Mucosa of gallbladder (tissue), 1 donor: Measurements from ENCODE around the gene OR1E2. TPM values are rescaled to one million over a fixed set of nuclear protein-coding genes. Genes with fewer than 3 reads are reported as not detected.
"Not testable (repeated sequence)": the region's sequence is repeated elsewhere in the genome, so short reads cannot be mapped to it uniquely, and the experiment has no call there.

ENCODE experiments used
- DNase-seq: peaks from one replicate; pipeline ENCODE4 v3.0.0-alpha.2; 2020; ENCODE audit warnings: low spot score
- total RNA-seq: library from RNA; stranded (reverse); gene quantifications from one replicate; pipeline ENCODE4 v1.2.1, GENCODE V29; 2021
- donor health status: DM: no; HTN: no; CAD: no.

The OR1E2 gene
- total RNA-seq, 1 donor from 2014 or later, result not detected

DNA sequence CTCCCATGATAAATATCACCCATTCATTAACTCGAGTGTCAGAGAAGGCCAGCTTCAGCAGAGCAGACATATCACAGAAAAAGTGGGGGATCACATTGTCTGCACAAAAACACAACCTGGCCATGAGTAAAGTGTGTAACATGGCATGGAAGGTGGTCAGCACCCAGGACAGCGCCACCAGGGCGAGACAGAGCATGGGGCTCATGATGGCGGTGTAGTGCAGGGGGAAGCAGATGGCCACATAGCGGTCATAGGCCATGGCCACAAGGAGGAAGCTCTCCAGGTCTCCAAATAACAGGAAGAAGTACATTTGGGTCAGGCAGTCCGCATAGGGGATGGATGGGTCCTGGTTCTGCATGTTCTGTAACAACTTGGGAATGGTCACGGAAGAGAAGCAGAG lies 35.8 kb downstream of the OR1E2 start:
- not testable (repeated sequence) for DNase-seq

DNA sequence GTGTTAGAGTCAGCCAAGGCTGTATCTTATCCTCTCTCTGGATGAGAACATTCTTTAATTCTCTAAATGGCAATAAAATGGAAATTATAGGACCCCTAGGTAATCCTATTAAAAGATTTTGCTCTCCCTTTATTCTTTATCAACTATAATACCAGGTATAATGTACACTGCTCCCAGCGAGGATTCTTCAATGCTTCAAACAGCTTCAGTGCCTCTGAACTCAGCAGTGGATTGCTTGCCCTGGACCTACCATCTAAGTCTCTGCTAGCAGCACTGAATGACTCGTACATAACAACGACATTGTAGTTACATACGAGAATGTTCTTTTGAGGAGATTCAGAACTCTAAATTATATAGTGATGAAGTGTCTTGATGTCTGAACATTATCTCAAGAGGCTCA lies 43.9 kb downstream of the OR1E2 start:
- DNase-seq, result no peak

DNA sequence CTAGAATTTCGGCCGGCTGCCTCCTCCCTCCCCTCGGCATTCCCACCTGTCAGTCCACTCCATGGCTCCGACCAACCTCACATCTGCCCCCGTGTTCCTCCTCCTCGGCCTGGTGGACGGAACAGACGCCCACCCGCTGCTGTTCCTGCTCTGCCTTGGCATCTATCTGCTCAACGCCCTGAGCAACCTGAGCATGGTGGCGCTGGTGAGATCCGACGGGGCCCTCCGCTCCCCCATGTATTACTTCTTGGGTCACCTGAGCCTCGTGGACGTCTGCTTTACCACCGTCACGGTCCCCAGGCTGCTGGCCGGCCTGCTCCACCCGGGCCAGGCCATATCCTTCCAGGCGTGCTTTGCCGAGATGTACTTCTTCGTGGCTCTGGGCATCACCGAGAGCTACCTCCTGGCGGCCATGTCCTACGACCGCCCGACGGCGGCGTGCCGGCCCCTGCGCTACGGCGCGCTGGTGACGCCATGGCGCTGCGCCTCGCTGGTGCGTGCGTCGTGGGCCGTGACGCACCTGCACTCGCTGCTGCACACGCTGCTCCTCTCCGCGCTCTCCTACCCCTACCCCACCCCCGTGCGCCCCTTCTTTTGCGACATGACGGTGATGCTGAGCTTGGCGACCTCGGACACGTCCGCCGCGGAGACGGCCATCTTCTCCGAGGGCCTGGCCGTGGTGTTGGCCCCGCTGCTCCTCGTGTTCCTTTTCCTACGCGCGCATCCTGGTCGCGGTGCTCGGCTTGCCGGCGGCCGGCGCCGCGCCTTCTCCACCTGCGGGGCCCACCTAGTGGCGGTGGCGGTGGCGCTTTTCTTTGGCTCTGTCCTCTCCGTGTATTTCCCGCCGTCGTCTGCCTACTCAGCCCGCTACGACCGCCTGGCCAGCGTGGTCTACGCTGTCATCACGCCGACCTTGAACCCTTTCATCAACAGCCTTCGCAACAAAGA lies 47.5 kb downstream of the OR1E2 start, which contains the start of gene OR3A2:
OR3A2 (minus strand) TSS at position 440 of the 948 bp plus-strand sequence.
- no peak for DNase-seq

Other genes starting within 250 kb of the OR1E2 start
- not detected for gene OR1A2, start 236.3 kb downstream of the OR1E2 start, total RNA-seq
- gene OR1A1, start 226.2 kb downstream of the OR1E2 start, total RNA-seq, result not detected
- gene OR3A1, start 135.5 kb downstream of the OR1E2 start, total RNA-seq, result 0.81 TPM
- gene OR3A2, start 47.5 kb downstream of the OR1E2 start, total RNA-seq, result 3.0 TPM
- gene OR1E1, start 35.4 kb downstream of the OR1E2 start, total RNA-seq, result not detected
- not detected for gene OR3A3, start 22.5 kb downstream of the OR1E2 start, total RNA-seq
- 0.32 TPM for gene SPATA22, start 38.0 kb upstream of the OR1E2 start, total RNA-seq
- 2.4 TPM for gene ASPA, start 42.2 kb upstream of the OR1E2 start, total RNA-seq
- gene TRPV3, start 124.0 kb upstream of the OR1E2 start, total RNA-seq, result 5.7 TPM
- 6.4 TPM for gene TRPV1, start 175.6 kb upstream of the OR1E2 start, total RNA-seq
- gene SHPK, start 202.4 kb upstream of the OR1E2 start, total RNA-seq, result 14.5 TPM
- gene CTNS, start 202.9 kb upstream of the OR1E2 start, total RNA-seq, result 13.4 TPM
- 158 TPM for gene TAX1BP3, start 234.7 kb upstream of the OR1E2 start, total RNA-seq
- 35.7 TPM for gene EMC6, start 235.0 kb upstream of the OR1E2 start, total RNA-seq